Stimulated activated CD4-positive, alpha-beta T cell treated with anti-CD3 and anti-CD28 coated beads, TNF-alpha, amount 100 ng/mL, for 48 hours (primary cell): Measurements from ENCODE around the gene TNS3.

Experiments used
- DNase-seq, 3 donors: peaks; one replicate each; pipeline ENCODE4 v3.0.0-alpha.2; 2020; ENCODE audit warnings: low read depth in 3 of 3

The TNS3 gene

DNA sequence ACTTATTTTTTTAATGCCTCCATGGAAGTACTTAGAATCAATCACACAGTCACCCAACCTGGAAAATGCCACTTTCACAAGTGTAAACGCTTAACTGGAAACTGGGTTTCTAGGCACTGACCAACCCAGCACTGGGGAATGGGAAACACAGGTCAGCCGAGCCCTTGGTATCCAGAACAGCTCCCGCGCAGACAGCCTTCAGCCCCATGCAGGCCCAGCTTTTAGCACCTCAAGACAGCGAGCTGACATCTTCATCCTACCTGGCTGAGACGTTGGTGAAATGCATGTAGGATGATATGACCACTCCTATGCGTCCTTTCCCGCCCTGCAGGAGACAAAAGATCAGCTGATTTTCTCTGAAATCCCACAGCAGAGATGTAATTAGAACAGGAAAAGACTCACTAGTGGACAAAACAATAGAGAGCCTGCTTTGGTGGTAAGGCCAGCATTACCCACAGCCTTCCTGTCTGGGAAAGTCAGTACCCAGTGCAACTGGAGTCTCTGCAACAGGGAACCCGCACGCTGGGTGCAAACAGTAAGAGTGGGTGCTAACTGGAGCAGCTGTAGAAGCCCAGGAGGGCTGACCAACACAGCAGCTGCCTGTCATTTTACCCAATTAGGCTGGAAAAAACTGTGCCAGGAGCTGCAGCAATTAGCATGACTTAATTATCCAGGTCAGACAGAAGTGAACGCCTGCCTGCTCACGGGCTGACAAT lies 153.7 kb downstream of the TNS3 start:
- no peak for DNase-seq

- DNase-seq, result no peak
Observed at GRCh38 chr7:47427051-47427643, 154.8 kb downstream of the TNS3 start.

- no peak for DNase-seq
Observed at GRCh38 chr7:47424523-47424922, 157.4 kb downstream of the TNS3 start.

DNA sequence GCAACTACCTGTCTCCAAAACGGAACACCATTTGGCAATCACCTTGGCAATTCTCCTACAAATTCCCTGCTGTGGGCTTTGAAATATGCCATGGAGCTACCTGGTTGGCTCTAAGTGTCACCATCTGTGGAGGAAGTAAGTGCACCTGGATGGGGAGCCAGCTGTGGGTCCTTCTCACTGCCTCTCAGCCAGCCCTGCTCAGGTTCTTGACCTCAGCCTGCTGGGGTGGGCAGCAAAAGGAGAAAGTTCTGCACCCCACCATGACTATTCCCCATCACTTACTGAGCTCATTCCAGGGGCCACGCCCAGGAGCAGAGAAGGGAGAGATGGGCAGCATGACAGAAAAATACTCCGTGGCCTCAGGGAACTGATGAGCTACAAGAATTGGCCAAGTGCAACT lies 158.7 kb downstream of the TNS3 start:
- no peak for DNase-seq

DNA sequence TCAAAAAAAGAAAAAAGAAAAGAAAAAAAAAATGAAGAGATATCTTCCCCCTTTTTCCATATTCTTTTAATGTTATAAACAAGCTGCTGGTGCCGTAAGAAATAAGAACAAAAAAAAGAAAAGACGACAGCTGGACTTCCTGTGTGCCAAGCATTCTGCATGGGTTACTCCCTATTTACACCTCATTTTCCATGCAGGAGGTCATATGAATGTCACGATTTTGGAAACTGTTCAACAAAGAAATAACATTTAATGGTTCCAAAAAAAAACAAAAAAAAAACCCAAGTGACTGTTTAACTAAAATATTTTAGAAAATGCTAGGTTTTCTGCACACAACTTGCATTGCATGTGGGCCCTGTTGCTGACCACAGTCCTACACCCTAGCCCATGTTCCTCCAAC lies 159.3 kb downstream of the TNS3 start:
- no peak for DNase-seq

- no peak for DNase-seq
Observed at GRCh38 chr7:47421456-47421855, 160.5 kb downstream of the TNS3 start.

DNA sequence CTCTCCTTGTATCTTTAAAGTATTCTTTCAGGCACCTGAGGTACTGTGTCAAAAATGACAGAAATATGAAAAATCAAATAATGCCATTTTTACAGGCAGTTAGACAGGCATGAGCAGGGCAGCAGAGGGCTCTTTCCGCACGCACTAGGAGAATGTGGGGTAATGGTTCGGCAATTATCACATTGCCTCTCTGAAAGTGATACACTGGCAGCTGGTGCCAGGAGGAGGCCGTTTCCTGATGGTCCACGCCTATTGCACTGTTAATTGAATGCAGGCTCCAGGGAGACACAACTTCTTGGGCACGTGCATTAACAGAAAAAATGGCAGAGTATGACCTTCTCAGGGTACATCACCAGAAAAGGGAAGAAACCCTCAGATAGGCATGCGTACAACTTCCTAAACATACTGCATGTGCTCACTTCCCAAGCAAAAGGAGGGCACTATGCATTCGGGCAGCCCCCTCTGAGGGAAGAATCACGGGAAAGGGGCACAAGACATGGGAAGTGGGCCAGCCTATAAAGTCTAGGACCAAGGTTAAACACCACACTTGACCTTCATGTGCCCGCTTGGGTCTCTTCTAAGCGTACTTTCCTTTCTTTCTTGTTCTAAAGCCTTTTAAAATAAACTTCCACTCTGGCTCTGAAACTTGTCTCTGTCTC lies 161.7 kb downstream of the TNS3 start:
- DNase-seq, result no peak

GRCh38 chr7:47419471-47419870 lies 162.4 kb downstream of the TNS3 start:
- DNase-seq, result no peak

DNA sequence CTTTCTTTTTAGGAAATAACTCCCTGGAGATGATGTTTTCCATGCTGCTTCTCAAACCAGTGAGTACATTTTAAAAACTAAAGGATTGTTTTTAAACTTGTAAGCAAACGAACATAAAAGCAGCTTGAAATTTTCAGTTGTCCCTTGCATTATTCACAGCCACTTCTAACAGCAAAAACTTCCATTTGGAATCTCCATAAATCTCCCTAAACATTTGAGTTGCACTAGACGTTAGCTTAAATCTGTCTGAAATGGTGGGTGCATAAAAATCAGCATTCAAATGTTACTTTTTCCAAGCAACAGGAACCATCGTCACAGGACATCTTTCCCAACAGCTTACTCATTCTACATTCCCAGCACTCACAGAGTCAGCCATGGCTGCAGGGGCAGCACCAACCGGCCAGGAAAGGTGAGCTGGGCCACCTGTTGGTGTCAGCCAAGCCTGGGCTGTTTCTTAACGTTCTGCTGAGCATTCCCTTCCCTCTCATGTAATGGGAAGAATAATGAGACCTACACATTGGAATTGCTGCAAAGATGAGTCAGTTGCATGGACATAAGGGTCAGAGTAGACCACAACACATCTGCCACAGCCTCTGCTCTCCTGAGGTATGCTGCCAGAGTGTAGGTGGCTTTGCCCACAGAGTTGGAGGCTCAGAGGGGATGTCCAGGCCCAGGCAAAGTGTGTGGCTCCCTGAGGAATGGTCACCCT lies 163.2 kb downstream of the TNS3 start:
- DNase-seq, result no peak

DNA sequence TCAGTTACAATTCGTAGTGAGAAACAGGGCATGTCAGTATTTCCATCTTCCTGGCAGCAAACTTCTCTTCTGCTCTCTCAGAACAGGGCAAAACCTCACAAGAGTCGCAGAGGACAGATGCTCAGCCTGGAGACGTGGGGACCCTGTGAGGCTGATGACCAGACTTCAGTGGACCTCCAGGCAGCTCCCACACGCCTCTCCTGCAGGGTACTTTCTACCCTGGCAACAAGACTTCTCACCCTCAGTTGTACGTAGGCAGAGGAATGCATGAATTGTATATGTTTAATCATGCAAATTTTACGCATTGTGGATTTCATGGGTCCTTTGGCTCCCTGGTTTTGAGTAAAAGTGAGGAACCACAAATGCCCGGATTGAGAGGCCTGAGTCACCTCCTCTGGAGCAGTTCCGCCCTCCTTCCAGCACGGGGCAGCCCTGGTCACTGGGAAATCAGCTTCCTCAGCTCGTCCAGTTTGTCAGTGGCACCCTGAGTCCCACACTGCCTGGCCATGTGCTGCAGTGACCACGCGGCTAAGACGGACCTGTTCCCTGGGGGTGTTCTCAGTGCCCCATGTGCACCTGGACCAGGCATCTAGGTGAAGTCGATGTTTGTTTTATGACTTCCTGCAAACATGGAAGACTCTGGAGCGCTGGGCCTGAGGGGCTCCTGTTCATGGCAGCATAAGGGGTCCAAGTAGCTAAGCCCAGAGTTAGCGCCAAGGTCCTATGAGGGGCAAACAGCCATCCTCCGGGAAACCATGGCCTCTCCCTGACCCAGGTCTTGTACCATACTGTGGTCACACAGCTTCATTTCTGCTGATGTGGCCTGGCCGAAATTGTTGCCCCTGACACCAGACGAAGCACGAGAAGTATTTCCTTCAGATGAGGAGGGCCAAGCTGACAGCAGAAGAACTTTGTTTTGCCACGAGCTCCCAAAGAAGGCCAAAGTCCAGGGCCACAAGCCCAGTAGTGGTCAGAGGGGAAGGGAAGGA lies 165.1 kb downstream of the TNS3 start:
- DNase-seq, result no peak

DNA sequence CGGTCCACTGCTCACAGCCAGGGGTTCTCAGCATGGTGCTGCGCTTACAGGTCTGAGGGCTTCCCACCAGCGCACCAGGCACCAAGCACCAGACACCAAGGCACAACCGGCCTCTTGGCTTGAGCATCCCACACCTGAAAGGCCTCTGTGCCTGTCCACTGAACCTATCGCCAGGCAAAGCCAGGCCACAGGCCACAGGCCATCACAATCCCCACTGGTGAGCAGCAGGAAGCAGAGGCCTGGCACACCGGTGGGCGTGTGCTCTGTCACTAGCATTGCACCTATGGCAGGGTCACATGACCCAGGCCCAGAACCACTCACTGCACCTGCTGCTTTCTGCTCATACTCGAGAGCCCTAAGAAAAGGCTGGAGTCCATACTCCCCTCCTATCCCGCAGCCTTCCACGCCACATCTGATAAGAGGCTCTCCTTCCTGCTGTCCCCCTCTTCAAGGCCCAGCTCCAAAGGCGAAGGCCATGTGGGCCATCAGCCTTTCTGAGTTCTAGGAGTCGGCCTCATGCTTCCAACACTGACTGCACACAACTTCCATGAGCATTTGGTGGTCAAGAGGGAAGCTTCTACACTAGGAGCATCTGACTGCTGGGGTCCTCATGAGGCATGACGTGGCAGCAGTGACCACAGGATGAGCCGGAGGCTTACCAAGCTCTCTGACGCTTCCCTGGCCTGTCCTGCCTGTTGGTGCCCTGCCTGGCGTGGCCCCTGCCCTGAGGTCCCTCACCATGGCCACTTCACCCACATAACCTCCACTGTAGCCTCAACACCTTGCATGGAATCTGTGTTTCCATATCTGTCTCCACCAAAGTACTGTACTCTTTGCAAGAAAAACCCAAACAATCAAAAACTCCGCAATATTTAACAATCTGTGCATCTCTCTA lies 166.3 kb downstream of the TNS3 start:
- DNase-seq, result no peak

- no peak for DNase-seq
Observed at GRCh38 chr7:47414342-47415317, 167.3 kb downstream of the TNS3 start.

GRCh38 chr7:47413526-47414341 lies 168.2 kb downstream of the TNS3 start:
- no peak for DNase-seq

GRCh38 chr7:47411901-47412300 lies 170.0 kb downstream of the TNS3 start:
- no peak for DNase-seq

- no peak for DNase-seq
Observed at GRCh38 chr7:47411281-47411869, 170.5 kb downstream of the TNS3 start.

- no peak for DNase-seq
Observed at GRCh38 chr7:47408675-47409074, 173.2 kb downstream of the TNS3 start.

DNA sequence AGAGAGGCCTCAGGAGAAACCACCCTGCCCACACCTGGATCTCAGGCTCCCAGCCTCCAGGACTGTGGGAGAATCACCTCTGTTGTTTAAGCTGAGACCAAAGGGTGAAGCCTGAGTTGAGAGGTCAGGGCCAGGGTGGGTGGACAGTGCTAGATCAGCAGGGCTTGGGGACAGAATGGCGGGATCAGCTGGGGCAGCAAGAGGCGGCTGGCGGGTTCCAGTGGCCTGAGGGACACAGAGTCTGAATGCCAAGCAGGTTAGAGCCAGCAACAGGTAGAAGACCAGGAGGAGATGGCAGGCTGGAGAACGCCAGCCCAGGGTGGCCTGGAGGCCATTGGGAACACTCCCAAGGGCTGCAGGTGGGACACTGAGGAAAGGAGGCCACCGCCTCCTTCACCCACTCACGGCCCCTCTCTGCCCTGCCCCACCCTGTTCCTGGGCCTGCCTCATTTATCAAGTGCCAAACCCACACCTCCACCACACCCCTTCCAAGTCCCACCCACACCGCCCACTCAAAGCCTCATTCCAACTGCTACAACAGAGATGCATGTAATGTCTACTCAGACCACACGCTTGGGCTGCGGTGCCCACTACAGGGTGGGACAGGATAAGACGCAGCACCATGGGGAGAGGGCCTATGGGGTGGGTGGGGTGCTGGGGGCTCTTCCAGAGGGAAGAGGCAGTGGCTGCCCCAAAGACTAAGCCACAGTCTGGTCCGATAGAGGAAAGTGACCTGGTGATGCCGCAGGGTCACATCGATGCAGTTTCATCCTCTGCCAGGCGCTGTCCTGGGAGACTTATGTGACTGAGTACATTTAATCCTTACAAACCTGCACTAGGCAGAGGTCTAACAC lies 173.9 kb downstream of the TNS3 start:
- DNase-seq, result no peak
